Esophagus squamous epithelium (tissue), 4 donors: ENCODE measurements around the gene TTC39B.
A peak's percentile ranks its signal among the peaks of the same experiment; 100 is the strongest.

Experiments
- POLR2A ChIP-seq, 4 donors: fragments of 450-650 bp; IDR thresholded peaks; one replicate each; pipeline ENCODE4 v1.6.1; 2017; ENCODE audit warnings: antibody characterized with exemption in 4 of 4, mild to moderate bottlenecking in 4 of 4, moderate library complexity in 3 of 4
- TF ChIP-seq, protein P1 (sequence below), 6 experiments: fragments of 450-650 bp in 4 of 6; fragments of 200-600 bp in 2 of 6; sonication (generic) in 2 of 6; IDR thresholded peaks; one replicate each; pipeline ENCODE4 v1.5.1; 2016 to 2019; ENCODE audit warnings: antibody characterized with exemption in 6 of 6, mild to moderate bottlenecking in 4 of 6, moderate library complexity in 4 of 6

DNA sequence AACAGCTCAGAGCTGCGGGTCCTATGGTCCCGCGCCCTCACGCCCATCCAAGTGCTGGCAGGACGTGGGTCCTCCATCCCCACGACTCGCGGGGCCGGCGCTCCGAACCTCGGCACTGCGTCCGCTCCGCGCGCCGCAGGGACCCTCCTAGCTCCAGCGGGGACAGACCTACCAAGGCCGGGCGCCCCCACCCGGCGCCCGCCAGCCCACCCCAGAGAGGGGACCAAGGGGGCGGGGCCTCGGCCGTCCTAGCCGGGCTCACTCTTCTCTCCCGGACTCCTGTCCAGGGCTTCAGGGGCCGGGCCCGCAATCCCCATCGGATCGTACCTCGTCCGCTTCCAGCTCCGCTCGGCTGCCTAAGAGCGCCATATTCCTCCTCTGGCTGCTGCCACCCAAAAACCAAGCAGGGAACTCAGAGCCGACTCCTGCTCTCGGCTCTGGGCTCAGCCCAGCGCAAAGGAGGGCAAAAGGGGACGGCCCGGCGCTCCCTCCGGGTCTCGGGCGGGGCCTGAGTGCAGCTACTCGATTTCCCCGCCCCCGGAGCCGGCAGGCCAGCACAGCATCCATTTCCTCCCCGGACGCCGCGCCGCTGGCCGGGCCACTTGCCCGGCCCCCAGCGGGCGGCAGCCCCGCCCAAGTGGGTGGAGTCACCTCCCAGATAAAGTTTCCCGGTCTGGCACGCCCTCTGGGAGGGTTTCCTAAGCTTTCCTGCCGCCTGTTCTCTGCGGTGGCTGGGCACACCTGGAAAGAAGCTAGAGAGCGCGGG lies at the start of gene TTC39B:
- peak in 3 of 4 donors; percentile 59 to 90 (median 80) for TF ChIP-seq POLR2A (IDR thresholded peaks at IDR 0.05)
- TF ChIP-seq, protein P1, sequence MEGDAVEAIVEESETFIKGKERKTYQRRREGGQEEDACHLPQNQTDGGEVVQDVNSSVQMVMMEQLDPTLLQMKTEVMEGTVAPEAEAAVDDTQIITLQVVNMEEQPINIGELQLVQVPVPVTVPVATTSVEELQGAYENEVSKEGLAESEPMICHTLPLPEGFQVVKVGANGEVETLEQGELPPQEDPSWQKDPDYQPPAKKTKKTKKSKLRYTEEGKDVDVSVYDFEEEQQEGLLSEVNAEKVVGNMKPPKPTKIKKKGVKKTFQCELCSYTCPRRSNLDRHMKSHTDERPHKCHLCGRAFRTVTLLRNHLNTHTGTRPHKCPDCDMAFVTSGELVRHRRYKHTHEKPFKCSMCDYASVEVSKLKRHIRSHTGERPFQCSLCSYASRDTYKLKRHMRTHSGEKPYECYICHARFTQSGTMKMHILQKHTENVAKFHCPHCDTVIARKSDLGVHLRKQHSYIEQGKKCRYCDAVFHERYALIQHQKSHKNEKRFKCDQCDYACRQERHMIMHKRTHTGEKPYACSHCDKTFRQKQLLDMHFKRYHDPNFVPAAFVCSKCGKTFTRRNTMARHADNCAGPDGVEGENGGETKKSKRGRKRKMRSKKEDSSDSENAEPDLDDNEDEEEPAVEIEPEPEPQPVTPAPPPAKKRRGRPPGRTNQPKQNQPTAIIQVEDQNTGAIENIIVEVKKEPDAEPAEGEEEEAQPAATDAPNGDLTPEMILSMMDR (IDR thresholded peaks at IDR 0.05), result peak in 1 of 6 experiments; percentile 44
